Stimulated activated CD8-positive, alpha-beta memory T cell treated with anti-CD3 and anti-CD28 coated beads, Interleukin-15, amount 100 ng/mL, for 24 hours (primary cell): ENCODE results near the gene CHCHD4.

Source experiments
- DNase-seq: peaks from one replicate; pipeline ENCODE4 v3.0.0-alpha.2; 2020; ENCODE audit warnings: low read depth

The CHCHD4 gene

GRCh38 chr3:14148041-14148985 is 23.6 kb upstream of the CHCHD4 start:
- no peak for DNase-seq

- no peak for DNase-seq
Measured at GRCh38 chr3:14147617-14148016, 22.9 kb upstream of the CHCHD4 start.

GRCh38 chr3:14147066-14147435 is 22.4 kb upstream of the CHCHD4 start:
- DNase-seq = no peak

- DNase-seq = no peak
Measured at GRCh38 chr3:14146381-14147065, 21.9 kb upstream of the CHCHD4 start.

- no peak for DNase-seq
Measured at GRCh38 chr3:14145670-14146380, 21.2 kb upstream of the CHCHD4 start.

GRCh38 chr3:14145236-14145635 is 20.6 kb upstream of the CHCHD4 start:
- DNase-seq = no peak

GRCh38 chr3:14144423-14145075 is 19.9 kb upstream of the CHCHD4 start:
- no peak for DNase-seq

GRCh38 chr3:14143271-14144225 is 18.9 kb upstream of the CHCHD4 start:
- no peak for DNase-seq

- no peak for DNase-seq
Measured at GRCh38 chr3:14142567-14143270, 18.0 kb upstream of the CHCHD4 start.

- no peak for DNase-seq
Measured at GRCh38 chr3:14141602-14142341, 17.1 kb upstream of the CHCHD4 start.

- no peak for DNase-seq
Measured at GRCh38 chr3:14141144-14141543, 16.5 kb upstream of the CHCHD4 start.

GRCh38 chr3:14140668-14141067 is 16.0 kb upstream of the CHCHD4 start:
- no peak for DNase-seq

GRCh38 chr3:14139771-14140170 is 15.1 kb upstream of the CHCHD4 start:
- no peak for DNase-seq

- DNase-seq = no peak
Measured at GRCh38 chr3:14138878-14139655, 14.4 kb upstream of the CHCHD4 start.

GRCh38 chr3:14138109-14138877 is 13.6 kb upstream of the CHCHD4 start:
- no peak for DNase-seq

- no peak for DNase-seq
Measured at GRCh38 chr3:14137445-14137844, 12.8 kb upstream of the CHCHD4 start.

GRCh38 chr3:14137004-14137403 is 12.3 kb upstream of the CHCHD4 start:
- DNase-seq = no peak

GRCh38 chr3:14135581-14135980 is 10.9 kb upstream of the CHCHD4 start:
- DNase-seq = no peak
